Mesendoderm (in vitro differentiated cells): ENCODE measurements around the gene CACNB2.

Source experiments
- DNase-seq: peaks from one replicate; pipeline ENCODE4 v3.0.0; 2013
- H2AK5ac ChIP-seq: 2 replicates; pipeline ENCODE4 v1.6.1; 2013; ENCODE audit warnings: low read length, inconsistent platforms
- H2BK120ac ChIP-seq: 2 replicates; pipeline ENCODE4 v1.6.1; 2013; ENCODE audit warnings: low read depth, mild to moderate bottlenecking, low read length, moderate library complexity, mixed read lengths
- H2BK15ac ChIP-seq: replicated peaks from 2 replicates; pipeline ENCODE4 v1.6.1; 2013; ENCODE audit warnings: low read depth, mild to moderate bottlenecking, moderate library complexity
- H2BK5ac ChIP-seq: 2 replicates; pipeline ENCODE4 v1.6.1; 2013; ENCODE audit warnings: low read length, inconsistent platforms
- H3K18ac ChIP-seq: 2 replicates; pipeline ENCODE4 v1.6.1; 2013; ENCODE audit warnings: mild to moderate bottlenecking, low read length, mixed read lengths
- H3K23ac ChIP-seq: one replicate; pipeline ENCODE4 v1.6.1; 2013; ENCODE audit warnings: low read length
- H3K27ac ChIP-seq: 2 replicates; pipeline ENCODE4 v1.5.1; 2013; ENCODE audit warnings: low read depth, mild to moderate bottlenecking, inconsistent platforms, low read length, moderate library complexity
- H3K27me3 ChIP-seq: 2 replicates; pipeline ENCODE4 v1.6.1; 2013; ENCODE audit warnings: low read length, control low read depth, mild to moderate bottlenecking, inconsistent platforms; ENCODE audit not compliant: insufficient read depth, poor library complexity
- H3K36me3 ChIP-seq: 2 replicates; pipeline ENCODE4 v1.6.1; 2013; ENCODE audit warnings: low read length, inconsistent platforms; ENCODE audit not compliant: control insufficient read depth, insufficient read depth
- H3K4ac ChIP-seq: one replicate; pipeline ENCODE4 v1.6.1; 2013; ENCODE audit warnings: low read depth, mild to moderate bottlenecking, low read length, moderate library complexity
- H3K4me1 ChIP-seq: 2 replicates; pipeline ENCODE4 v1.6.1; 2013; ENCODE audit warnings: low read depth, low read length, inconsistent platforms; ENCODE audit not compliant: control insufficient read depth
- H3K4me2 ChIP-seq: 2 replicates; pipeline ENCODE4 v1.6.1; 2013; ENCODE audit warnings: low read length
- H3K4me3 ChIP-seq: 2 replicates; pipeline ENCODE4 v1.5.1; 2013; ENCODE audit warnings: mild to moderate bottlenecking, low read length
- H3K56ac ChIP-seq: one replicate; pipeline ENCODE4 v1.6.1; 2013; ENCODE audit warnings: low read length
- H3K79me1 ChIP-seq: 2 replicates; pipeline ENCODE4 v1.6.1; 2013; ENCODE audit warnings: low read length, inconsistent platforms
- H3K79me2 ChIP-seq: 2 replicates; pipeline ENCODE4 v1.6.1; 2013; ENCODE audit warnings: mild to moderate bottlenecking, low read length; ENCODE audit not compliant: control insufficient read depth, insufficient read depth
- H3K9ac ChIP-seq: 2 replicates; pipeline ENCODE4 v1.6.1; 2013; ENCODE audit warnings: low read length, inconsistent platforms
- H4K5ac ChIP-seq: one replicate; pipeline ENCODE4 v1.6.1; 2013; ENCODE audit warnings: low read length
- H4K8ac ChIP-seq: one replicate; pipeline ENCODE4 v1.6.1; 2013; ENCODE audit warnings: low read depth, mild to moderate bottlenecking, control low read depth, low read length, moderate library complexity
- WGBS: extraction: QIAGEN DNeasy Blood & Tissue Kit; methylation state at CpG from one replicate; pipeline ENCODE4 v1.1.7; 2013; ENCODE audit warnings: low lambda C conversion rate, missing lambda C conversion rate; ENCODE audit not compliant: insufficient coverage; ENCODE audit errors: extremely low coverage; 5-methylcytosine and 5-hydroxymethylcytosine counted together

Gene CACNB2

GRCh38 chr10:18303851-18304801 is 163.9 kb downstream of the CACNB2 start:
- Histone ChIP-seq H2BK120ac (no peak overlapping the region), H3K27ac (no peak overlapping the region), H3K79me1 (no peaks in the 10 kb centered on the region), H4K5ac (no peak overlapping the region), H3K4me1 (no peaks in the 10 kb centered on the region), H3K4ac (no peak overlapping the region), H3K79me2 (no peaks in the 10 kb centered on the region), H4K8ac (no peak overlapping the region), H3K36me3 (no peaks in the 10 kb centered on the region), H3K9ac (no peak overlapping the region), H3K23ac (no peak overlapping the region), H3K4me3 (no peak overlapping the region), H3K56ac (no peak overlapping the region), H2BK15ac (no peak overlapping the region), H3K4me2 (no peak overlapping the region), H2BK5ac (no peak overlapping the region), H2AK5ac (no peak overlapping the region), H3K27me3 (no peaks in the 10 kb centered on the region), H3K18ac (no peak overlapping the region)
- WGBS, result no CpG with 5 or more reads among the region's 12 CpGs
- DNase-seq, result no peak

- no peaks in the 10 kb centered on the region for H3K27me3 ChIP-seq
- H3K4ac ChIP-seq, result no peak overlapping the region
- no peaks in the 10 kb centered on the region for H3K79me1 ChIP-seq
- H3K4me3 ChIP-seq, result no peak overlapping the region
- no peak overlapping the region for H4K8ac ChIP-seq
- no peak for DNase-seq
- H3K9ac ChIP-seq, result no peak overlapping the region
- H3K4me2 ChIP-seq, result no peak overlapping the region
- no peaks in the 10 kb centered on the region for H3K79me2 ChIP-seq
- no peak overlapping the region for H3K23ac ChIP-seq
- no peak overlapping the region for H2BK5ac ChIP-seq
- no CpG with 5 or more reads among the region's 3 CpGs for WGBS
- H4K5ac ChIP-seq, result no peak overlapping the region
- H3K18ac ChIP-seq, result no peak overlapping the region
- no peak overlapping the region for H2AK5ac ChIP-seq
- H3K36me3 ChIP-seq, result no peaks in the 10 kb centered on the region
- H3K27ac ChIP-seq, result no peak overlapping the region
- no peak overlapping the region for H2BK15ac ChIP-seq
- no peak overlapping the region for H3K56ac ChIP-seq
- H2BK120ac ChIP-seq, result no peak overlapping the region
- H3K4me1 ChIP-seq, result no peaks in the 10 kb centered on the region
Observed at GRCh38 chr10:18306031-18306430, 165.8 kb downstream of the CACNB2 start.

GRCh38 chr10:18308600-18308999 is 168.4 kb downstream of the CACNB2 start:
- Histone ChIP-seq H2BK15ac (no peak overlapping the region), H3K27ac (no peak overlapping the region), H3K79me2 (no peaks in the 10 kb centered on the region), H3K4me3 (no peak overlapping the region), H3K4me2 (no peak overlapping the region), H2BK5ac (no peak overlapping the region), H3K79me1 (no peaks in the 10 kb centered on the region), H3K4me1 (no peaks in the 10 kb centered on the region), H3K9ac (no peak overlapping the region), H3K4ac (no peak overlapping the region), H3K36me3 (no peaks in the 10 kb centered on the region), H2AK5ac (no peak overlapping the region), H4K8ac (no peak overlapping the region), H3K23ac (no peak overlapping the region), H3K56ac (no peak overlapping the region), H4K5ac (no peak overlapping the region), H3K27me3 (no peaks in the 10 kb centered on the region), H2BK120ac (no peak overlapping the region), H3K18ac (no peak overlapping the region)
- no peak for DNase-seq
- WGBS, result no CpG with 5 or more reads among the region's 3 CpGs

- no peak overlapping the region for H3K23ac ChIP-seq
- H3K56ac ChIP-seq, result no peak overlapping the region
- H3K4ac ChIP-seq, result no peak overlapping the region
- H3K18ac ChIP-seq, result no peak overlapping the region
- H3K27ac ChIP-seq, result no peak overlapping the region
- H3K4me2 ChIP-seq, result no peak overlapping the region
- no peak overlapping the region for H2BK15ac ChIP-seq
- H3K36me3 ChIP-seq, result no peaks in the 10 kb centered on the region
- no peaks in the 10 kb centered on the region for H3K4me1 ChIP-seq
- H4K5ac ChIP-seq, result no peak overlapping the region
- no peak overlapping the region for H3K9ac ChIP-seq
- H3K79me1 ChIP-seq, result no peaks in the 10 kb centered on the region
- DNase-seq, result no peak
- H2BK5ac ChIP-seq, result no peak overlapping the region
- H4K8ac ChIP-seq, result no peak overlapping the region
- no peaks in the 10 kb centered on the region for H3K79me2 ChIP-seq
- H2BK120ac ChIP-seq, result no peak overlapping the region
- H3K4me3 ChIP-seq, result no peak overlapping the region
- H3K27me3 ChIP-seq, result no peaks in the 10 kb centered on the region
- no peak overlapping the region for H2AK5ac ChIP-seq
- no CpG with 5 or more reads among the region's 2 CpGs for WGBS
Observed at GRCh38 chr10:18310761-18311160, 170.5 kb downstream of the CACNB2 start.

- H3K9ac ChIP-seq, result no peak overlapping the region
- no peak overlapping the region for H3K4ac ChIP-seq
- DNase-seq, result peak; percentile 63
- H3K4me2 ChIP-seq, result no peak overlapping the region
- H2BK120ac ChIP-seq, result no peak overlapping the region
- no peak overlapping the region for H4K5ac ChIP-seq
- H2BK5ac ChIP-seq, result no peak overlapping the region
- no peak overlapping the region for H3K56ac ChIP-seq
- no peak overlapping the region for H3K4me3 ChIP-seq
- no peak overlapping the region for H3K27ac ChIP-seq
- H3K27me3 ChIP-seq, result no peaks in the 10 kb centered on the region
- no peaks in the 10 kb centered on the region for H3K36me3 ChIP-seq
- H3K4me1 ChIP-seq, result no peaks in the 10 kb centered on the region
- WGBS, result no CpG with 5 or more reads among the region's 7 CpGs
- no peaks in the 10 kb centered on the region for H3K79me2 ChIP-seq
- no peak overlapping the region for H2BK15ac ChIP-seq
- no peak overlapping the region for H3K23ac ChIP-seq
- H4K8ac ChIP-seq, result no peak overlapping the region
- no peak overlapping the region for H3K18ac ChIP-seq
- H2AK5ac ChIP-seq, result no peak overlapping the region
- H3K79me1 ChIP-seq, result no peaks in the 10 kb centered on the region
Observed at GRCh38 chr10:18312374-18313139, 172.3 kb downstream of the CACNB2 start.
